Measurements from ENCODE around the gene MAGI2.

The MAGI2 gene

DNA sequence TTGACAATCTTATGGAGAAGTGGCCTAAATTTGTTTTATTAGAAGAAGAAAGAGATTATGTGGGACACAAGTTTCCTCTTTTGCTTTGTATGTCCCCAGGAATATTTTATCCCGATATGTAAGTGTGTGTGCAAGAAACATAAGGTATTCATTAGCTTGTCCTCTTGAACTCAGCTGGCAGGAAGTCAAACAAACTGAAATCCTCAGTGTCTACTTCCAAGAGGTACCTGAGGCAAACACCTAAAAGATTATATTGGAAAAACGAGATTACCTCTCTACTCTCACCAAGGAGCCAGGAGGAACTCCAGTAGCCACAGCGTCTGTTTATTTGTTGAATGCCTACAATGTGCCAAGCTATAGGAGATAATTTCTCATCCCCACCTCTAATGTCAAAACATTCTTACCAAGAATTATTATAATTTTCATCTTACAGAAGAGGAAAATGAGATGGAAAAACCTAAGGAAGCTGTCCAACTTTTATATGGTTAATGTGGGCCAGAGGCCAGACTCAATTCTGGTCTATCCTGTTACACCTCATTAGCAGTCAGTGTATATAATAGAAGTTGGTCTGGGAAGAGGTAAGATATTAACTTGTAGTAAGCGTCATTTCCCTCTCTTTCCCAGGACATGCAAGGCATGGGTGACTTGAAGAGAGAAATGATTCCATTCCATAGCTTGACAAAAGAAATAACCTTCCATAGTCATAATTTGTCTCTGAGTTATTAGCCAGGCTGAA lies 692.7 kb downstream of the MAGI2 start:
- in situ Hi-C loops (cut with HindIII; ENCODE audit: low sequenced_read_pairs): no loop called here

- in situ Hi-C loops (cut with HindIII; ENCODE audit: low sequenced_read_pairs): no loop called here
Observed at GRCh38 chr7:78752554-78752953, 700.9 kb downstream of the MAGI2 start.

GRCh38 chr7:78751253-78751652 lies 702.2 kb downstream of the MAGI2 start:
- in situ Hi-C loops (cut with HindIII; ENCODE audit: low sequenced_read_pairs): no loop called here

DNA sequence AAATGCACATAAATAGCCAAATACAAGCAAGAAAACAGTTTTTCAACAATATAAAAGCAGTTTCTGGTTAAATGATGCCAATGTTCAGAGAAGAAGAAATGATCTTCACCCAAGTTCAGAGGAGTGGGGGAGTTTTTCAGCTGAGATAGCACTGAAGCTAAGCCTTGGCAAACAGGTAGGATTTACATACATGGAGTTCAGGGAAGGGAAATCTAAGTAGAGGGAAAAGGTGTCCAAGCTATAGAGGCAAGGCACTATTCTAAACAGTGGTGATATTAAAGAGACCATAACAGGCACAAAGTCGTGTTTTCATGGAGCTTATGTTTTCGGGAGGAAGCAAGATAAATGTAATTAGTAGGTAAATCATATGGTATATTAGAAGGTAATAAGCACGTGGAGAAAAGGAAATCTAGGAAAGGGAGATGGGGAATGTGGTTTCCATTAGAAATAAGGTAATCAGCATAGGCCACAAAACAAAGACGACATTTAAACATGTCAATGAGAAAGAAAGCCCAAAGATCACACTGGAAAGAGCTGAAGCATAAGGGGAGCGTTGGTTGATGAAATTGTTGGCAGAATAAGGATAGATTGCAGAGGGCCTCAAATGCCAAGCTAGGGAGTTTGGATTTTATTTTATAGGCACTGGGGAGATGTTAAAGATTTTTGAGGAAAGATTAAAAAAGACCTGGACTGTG lies 704.3 kb downstream of the MAGI2 start:
- in situ Hi-C loops (cut with HindIII; ENCODE audit: low sequenced_read_pairs): no loop called here

DNA sequence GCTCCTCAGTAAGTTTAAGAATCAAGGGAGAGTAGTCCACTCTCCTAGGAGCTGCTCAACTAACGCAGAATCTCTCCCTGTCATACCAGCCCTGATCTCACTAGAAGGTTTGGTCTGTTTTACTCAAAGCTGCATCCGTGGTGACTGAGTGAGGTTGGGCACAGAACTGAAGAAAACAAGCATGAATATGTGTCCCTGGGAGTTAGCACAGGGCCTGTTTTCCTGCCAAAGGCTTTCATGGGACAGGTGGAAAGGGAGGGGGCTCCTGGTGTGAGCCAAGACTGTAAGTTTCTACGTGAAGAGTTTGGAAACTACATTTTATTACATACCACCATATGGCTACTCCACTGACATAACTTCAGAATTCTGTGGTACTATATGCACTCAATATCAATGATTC lies 705.9 kb downstream of the MAGI2 start:
- in situ Hi-C loops (cut with HindIII; ENCODE audit: low sequenced_read_pairs): no loop called here

- in situ Hi-C loops (cut with HindIII; ENCODE audit: low sequenced_read_pairs): no loop called here
Observed at GRCh38 chr7:78746301-78746700, 707.2 kb downstream of the MAGI2 start.

DNA sequence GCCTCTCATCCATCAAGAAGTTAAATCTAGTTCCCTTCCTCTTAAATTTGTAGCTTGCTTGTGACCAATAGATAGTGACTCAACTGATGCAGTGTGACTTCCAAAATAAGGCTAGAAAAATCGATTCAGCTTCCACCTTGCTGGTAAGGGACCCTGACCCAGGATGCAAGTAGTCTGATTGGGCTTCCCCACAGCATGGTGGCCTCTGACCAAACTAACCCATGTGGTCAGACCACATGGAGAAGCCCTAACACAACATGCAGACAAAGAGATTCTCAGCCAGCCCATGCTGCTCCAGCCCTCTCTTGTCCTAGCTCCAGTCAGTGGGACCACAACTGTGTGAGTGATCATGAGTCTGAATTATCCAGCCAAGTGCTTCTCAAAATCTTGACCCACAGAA lies 710.8 kb downstream of the MAGI2 start:
- in situ Hi-C loops (cut with HindIII; ENCODE audit: low sequenced_read_pairs): no loop called here

- in situ Hi-C loops (cut with HindIII; ENCODE audit: low sequenced_read_pairs): no loop called here
Observed at GRCh38 chr7:78736548-78736947, 716.9 kb downstream of the MAGI2 start.

DNA sequence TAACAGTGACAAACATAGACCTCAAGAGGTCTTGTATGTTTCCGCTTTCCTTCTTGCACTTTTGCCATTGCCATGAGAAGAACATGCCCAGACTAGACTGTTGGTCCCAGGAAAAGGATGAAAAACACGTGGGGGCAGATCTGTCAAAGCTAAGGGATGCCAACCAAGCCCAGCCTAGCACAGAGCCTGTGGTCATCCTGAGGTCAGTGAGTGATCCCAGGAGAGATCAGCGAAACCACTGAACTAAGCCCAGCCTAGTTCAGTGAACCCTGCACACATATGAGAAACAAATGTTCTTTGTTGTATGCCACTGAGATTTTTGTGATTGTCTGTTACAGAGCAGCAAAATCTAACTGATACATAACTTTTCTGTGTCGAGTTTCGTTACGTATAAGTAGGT lies 718.8 kb downstream of the MAGI2 start:
- in situ Hi-C loops (cut with HindIII; ENCODE audit: low sequenced_read_pairs): no loop called here

DNA sequence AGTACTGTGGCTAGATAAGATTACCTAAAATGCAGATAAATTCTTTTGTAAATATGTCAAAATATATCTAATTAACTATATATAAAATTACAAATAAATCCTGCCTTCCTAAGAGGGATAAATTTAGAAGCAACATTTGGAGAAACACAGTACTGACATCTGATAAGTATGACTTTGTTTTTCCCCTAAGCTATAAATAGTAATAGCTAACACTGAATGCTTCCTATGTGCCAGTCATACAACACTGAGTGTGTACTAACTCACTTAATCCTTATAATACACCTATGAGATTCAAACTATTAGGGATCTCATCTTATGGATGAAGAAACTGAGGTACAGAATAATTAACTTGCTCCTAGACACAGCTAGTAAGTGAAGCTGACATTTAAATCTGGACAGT lies 733.4 kb downstream of the MAGI2 start:
- in situ Hi-C loops (cut with HindIII; ENCODE audit: low sequenced_read_pairs): no loop called here

DNA sequence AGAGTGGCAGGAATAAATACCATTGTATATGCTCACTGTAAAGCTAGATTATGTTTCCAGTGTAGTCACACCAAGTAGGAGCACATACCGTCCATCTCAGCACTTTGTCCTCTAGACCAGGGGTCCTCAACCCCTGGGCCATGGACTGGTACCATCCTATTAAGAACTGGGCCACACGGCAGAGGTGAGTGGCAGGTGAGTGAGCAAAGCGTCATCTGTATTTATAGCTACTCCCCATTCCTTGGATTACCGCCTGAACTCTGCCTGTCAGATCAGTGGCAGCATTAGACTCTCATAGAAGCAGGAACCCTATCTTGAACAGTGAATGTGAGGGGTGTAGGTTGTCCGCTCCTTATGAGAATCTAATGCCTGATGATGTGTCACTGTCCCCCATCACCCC lies 735.3 kb downstream of the MAGI2 start:
- in situ Hi-C loops (cut with HindIII; ENCODE audit: low sequenced_read_pairs): no loop called here

- in situ Hi-C loops (cut with HindIII; ENCODE audit: low sequenced_read_pairs): no loop called here
Observed at GRCh38 chr7:78716876-78717275, 736.6 kb downstream of the MAGI2 start.

DNA sequence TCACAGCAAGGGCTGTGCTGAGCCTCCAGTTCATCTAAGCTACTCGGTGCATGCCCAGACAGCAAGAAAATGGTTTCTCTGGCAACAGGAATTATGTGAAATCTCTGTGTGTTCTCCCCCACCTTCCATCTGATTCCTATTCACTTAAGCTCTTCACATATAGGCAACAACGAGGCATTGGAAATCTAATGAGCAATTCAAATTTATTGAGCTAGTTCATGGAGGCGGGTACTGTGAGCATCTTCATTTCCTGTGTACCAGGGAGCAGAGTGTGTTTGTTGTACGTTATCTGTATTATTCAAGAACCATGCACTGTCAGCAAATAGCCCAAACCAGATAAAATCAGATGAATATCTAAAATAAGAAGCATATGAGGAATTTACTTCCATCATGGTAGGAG lies 739.1 kb downstream of the MAGI2 start:
- in situ Hi-C loops (cut with HindIII; ENCODE audit: low sequenced_read_pairs): no loop called here

DNA sequence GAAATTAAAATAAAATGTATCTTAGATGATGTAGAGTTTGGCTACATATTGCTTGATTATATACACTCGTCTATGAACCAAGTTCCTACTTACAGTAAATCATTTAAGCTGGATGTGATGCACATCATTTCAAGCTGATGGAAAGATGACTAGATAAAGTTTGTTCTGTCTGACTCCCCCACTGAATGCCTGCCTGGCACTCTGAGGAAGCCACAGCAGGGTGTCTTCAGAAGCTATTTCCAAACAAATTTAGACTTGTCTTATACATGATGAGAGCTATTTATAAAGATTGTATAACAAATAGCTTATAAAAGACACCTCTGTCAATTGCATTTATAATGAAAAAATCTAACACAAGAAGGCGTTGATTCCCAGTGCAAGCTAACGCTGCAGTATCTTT lies 741.4 kb downstream of the MAGI2 start:
- in situ Hi-C loops (cut with HindIII; ENCODE audit: low sequenced_read_pairs): no loop called here

DNA sequence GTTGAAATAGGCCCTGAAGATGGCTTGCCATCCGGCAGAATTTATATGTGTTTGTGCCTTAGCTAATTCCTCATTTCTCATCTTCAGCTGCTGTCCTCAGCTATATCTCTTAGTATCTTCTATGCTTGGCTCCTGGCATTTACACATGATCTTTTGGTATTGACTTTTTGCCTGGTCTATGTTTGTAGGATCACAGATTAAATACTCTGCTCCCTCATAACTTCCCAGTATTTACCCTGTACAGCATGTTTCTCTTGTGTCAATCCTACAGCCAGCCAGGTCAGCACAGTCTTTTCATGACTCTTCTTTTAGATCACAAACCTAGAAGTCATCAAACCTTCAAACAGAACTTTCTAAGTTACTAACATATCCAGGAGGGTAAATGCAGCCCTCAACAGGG lies 743.8 kb downstream of the MAGI2 start:
- in situ Hi-C loops (cut with HindIII; ENCODE audit: low sequenced_read_pairs): no loop called here

DNA sequence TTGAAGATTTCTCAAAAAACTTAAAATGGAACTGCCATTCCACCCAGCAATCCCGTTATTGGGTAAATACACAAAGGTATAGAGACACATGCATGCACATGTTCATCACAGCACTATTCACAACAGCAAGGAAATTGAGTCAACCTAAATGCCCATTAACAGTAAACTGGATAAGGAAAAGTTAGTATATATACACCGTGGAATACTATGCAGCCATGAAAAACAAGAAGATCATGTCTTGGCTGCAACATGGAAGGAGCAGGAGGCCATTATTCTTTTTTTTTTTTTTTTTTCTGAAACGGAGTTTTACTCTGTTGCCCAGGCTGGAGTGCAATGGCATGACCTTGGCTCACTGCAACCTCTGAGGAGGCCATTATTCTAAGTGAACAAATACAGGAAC lies 749.0 kb downstream of the MAGI2 start:
- in situ Hi-C loops (cut with HindIII; ENCODE audit: low sequenced_read_pairs): no loop called here

DNA sequence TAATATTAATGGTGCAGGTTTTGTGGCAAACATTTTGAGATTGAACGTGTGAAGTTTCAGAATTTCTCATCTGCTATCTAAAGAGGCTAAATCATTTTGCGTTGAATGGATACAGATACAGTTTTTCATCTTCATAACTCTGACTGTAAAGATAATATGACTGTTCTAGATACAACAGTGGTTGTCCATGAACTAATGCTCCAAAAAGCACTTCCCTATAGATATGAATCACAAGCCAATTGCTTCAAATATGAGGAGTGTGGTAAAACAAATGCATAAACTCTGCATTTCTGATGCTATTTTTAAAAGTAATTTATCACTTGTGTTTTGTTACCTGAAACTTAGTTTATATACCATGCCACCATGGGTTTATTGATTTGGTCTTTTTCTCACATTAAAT lies 750.1 kb downstream of the MAGI2 start:
- in situ Hi-C loops (cut with HindIII; ENCODE audit: low sequenced_read_pairs): no loop called here

DNA sequence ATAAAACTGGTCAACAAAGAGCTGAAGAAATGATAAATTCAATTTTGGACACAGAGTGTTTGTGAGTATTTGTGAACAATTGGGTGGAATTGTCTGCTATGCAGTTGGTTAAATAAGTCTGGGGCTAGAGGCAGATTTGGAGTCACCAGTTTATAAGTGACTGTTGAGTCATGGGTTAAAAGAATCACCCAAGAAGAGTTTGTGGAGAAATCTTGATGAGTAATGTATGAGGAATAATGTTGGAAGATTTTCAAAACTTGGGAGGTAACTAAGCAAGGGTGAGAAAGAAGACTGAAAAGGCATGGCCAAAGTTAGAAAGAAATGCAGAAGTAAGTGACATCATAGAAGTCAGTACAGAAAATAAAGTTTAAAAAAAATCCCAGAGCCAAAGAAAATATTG lies 750.7 kb downstream of the MAGI2 start:
- in situ Hi-C loops (cut with HindIII; ENCODE audit: low sequenced_read_pairs): no loop called here

DNA sequence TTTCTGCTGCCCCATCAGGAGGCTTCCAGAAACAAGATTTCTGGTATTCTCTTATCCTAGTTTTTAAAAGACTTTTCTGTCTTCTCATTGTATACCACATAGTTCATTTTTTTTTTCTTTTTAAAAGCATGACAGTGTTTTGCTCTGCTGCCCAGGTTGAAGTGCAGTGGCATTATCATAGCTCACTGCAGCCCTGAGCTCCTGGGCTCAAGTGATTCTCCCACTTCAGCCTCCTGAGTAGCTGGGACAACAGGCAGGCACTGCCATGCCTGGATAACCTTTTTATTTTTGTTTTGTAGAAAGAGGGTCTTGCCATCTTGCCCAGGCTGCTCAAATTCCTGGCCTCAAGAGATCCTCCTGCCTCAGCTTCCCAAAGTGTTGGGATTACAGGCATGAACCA lies 757.6 kb downstream of the MAGI2 start:
- in situ Hi-C loops (cut with HindIII; ENCODE audit: low sequenced_read_pairs): no loop called here

DNA sequence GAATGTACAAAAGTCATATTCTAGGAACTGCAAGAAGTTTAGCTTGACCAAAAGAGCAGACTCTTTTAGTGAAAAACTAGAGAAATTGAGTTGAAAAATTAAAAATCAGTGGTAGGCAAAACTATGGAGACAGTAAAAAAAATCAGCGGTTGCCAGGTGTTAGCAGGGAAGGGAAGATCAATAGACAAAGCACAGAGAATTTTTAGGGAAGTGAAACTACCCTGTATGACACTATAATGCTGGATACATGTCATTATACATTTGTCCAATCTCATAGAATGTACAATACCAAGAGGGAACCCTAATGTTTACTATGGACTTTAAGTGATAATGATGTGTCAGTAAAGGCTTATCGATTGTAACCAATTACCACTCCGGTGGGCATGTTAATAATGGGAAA lies 761.9 kb downstream of the MAGI2 start:
- in situ Hi-C loops (cut with HindIII; ENCODE audit: low sequenced_read_pairs): no loop called here

DNA sequence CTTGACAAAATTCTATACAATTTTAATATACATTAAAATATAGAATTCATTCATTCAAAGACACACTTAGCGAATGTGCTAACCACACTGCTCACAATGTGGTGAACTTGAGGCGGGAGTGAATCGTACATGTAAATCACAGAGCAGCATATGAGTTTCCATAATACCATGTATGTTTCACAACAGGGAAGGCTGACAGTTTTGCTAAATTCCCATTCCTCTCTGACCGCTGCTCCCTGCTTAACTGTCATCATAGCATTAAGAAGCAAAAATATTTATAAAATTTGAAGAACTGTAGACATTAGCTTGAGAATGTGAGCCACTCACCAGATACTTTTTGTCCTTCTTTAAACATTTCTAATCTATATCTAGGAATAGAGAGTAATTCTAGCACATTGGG lies 763.3 kb downstream of the MAGI2 start:
- in situ Hi-C loops (cut with HindIII; ENCODE audit: low sequenced_read_pairs): no loop called here

DNA sequence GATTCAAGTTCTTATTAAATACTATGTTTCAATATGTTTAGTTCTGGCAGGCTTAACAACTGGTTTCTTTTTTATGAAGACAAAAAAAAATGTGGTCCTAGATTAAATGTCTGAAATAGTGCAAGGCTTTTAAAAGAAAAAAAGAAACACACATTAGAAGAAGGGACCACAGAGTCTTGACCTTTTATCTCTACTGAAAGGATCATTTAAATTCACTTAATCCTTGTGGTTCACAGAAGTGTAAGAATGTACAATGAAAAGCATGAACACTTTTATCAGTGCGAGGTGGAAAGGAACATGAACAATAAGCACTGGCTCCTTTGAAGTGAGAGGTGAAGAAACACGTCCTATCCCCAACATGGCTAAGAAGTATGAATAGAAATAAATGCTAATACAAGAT lies 765.1 kb downstream of the MAGI2 start:
- in situ Hi-C loops (cut with HindIII; ENCODE audit: low sequenced_read_pairs): no loop called here

- in situ Hi-C loops (cut with HindIII; ENCODE audit: low sequenced_read_pairs): no loop called here
Observed at GRCh38 chr7:78686189-78686588, 767.3 kb downstream of the MAGI2 start.
